HG02943 (cell line): ENCODE data around the gene RNF130.
A peak's percentile ranks its signal among the peaks of the same experiment; 100 is the strongest.

ENCODE experiments used
- ATAC-seq: cut with Tn5 transposase; IDR thresholded peaks from one replicate; pipeline ENCODE4 v1.9.1; 2021; ENCODE audit warnings: mild to moderate bottlenecking, low read depth, moderate library complexity; ENCODE audit not compliant: unreplicated experiment

RNF130 gene

GRCh38 chr5:179927824-179928223 lies 143.7 kb downstream of the RNF130 start:
- ATAC-seq = no peak

- ATAC-seq = no peak
Measured at GRCh38 chr5:179926657-179927056, 144.9 kb downstream of the RNF130 start.

DNA sequence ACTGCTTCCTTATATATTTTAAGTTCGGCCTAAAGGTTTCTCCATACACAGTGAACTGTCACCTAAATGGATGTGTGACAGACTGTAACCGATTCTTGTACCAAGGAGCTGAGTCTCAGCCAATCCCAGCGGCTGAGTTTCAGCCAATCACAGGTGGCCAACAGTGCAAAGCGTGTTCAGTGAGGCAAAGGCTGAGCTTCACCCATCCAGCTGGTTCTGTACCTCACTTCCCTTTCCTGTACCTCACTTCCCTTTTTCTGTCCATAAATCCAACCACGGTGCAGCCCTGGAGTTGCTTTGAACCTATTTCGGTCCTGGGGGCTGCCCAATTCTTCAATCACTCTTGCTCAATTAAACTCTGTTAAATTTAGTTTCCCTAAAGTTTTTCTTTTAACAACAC lies 148.1 kb downstream of the RNF130 start:
- no peak for ATAC-seq

GRCh38 chr5:179920175-179920574 lies 151.4 kb downstream of the RNF130 start:
- ATAC-seq = no peak

DNA sequence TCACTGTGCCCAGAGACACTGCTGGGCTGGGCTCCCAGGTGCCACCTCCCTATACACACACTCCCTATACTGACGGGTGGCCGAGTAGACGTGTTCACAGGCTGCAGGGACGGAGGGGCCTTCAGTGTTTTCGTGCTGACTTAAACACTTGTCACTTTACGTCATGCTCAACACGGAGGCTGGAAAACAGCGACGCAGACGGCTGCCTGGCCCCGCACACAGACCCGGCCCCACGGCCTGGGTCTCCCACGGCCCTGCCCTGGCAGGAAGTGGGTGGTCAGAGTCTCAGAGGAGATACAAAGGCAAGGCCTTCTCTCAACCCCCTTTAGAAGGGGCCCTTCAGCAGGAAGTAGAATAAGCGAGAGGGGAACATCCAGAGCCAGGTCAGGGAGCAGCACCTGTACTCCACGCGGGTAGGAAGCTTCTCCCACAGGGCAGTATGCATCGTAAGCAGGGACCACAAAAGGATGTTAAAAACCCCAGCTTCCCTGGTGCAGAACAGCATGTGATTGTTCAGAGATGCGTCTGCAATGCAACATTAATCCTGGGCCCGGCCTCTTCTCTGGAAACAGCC lies 152.0 kb downstream of the RNF130 start:
- ATAC-seq = no peak

DNA sequence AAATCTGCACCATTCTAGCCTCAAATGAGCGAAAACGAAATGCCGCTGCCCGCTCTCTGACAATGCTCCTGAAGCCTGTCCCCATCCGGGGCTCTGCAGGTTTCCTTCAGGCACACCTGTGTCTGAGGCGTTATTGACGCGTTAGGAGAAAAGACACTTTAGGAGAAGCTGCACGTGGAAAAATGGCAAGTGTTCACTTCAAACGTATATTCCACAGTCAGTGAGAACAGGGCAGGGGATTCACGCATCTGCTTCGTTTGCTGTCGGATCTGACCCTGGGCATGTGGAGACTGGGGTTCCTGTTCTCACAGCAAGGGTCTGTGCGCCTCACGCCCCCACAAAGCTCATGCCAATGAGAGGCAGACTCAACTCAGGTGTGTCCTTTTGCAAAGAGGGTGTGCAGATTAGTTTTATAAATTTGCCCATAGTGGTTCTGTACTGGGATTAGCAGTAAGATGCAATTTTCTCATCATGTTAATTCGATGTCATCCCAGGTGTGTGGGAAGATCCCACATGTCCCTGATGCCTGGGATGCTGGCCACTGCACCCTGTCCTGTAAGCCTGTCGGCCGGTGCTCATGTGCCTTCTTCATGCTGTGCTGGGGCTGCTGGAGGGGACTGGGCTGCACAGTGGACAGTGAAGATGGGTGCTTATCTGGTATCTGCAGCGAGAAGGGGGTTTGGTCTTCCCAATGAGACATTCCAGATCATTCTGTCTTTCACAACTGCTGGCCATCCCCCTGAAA lies 152.6 kb downstream of the RNF130 start:
- no peak for ATAC-seq

DNA sequence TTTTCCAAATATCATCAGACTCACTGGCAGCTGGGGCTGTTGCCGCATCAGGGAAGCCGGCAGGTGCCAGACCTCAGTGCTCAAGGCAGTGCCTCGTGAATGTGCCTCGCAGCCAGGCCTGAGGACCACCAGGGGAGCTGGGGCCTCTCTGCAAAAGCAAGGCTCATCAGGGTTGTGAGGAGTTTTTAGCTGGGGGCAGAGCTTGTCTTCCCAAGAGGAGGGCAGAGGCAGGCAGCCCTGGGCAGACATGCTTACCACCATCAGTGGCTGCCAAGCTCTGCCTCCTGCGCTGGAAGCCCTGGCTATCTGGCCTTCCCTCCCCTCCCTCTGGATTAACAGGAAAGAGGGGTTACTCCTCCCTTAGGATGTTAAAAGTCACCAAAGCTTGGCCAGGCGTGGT lies 155.0 kb downstream of the RNF130 start:
- no peak for ATAC-seq

DNA sequence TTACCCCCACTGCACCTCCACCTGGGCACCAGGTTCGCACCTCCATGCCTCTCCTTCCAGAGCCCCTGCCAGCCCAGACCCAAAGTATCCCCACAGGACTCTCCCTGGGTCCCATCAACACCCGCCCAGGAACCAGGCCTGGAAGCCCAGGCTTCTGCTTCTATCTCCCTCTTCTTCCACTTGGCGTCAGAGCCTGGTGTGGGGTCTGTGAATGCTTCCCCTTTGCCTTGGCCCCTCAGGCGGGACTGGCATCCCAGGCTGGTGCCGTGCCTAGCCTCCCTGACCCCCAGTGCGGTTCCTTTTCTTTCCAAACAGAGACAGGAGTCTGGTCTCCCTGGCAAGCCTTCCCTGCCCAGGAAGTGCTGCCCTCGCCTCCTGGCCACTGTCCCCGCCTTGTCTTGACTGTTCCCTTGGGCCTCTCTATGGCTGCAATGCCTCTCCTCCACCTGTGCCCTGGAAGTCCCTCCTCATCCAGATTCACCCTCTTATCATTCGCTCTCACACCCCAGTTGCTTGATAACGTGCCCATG lies 156.1 kb downstream of the RNF130 start:
- ATAC-seq = no peak

DNA sequence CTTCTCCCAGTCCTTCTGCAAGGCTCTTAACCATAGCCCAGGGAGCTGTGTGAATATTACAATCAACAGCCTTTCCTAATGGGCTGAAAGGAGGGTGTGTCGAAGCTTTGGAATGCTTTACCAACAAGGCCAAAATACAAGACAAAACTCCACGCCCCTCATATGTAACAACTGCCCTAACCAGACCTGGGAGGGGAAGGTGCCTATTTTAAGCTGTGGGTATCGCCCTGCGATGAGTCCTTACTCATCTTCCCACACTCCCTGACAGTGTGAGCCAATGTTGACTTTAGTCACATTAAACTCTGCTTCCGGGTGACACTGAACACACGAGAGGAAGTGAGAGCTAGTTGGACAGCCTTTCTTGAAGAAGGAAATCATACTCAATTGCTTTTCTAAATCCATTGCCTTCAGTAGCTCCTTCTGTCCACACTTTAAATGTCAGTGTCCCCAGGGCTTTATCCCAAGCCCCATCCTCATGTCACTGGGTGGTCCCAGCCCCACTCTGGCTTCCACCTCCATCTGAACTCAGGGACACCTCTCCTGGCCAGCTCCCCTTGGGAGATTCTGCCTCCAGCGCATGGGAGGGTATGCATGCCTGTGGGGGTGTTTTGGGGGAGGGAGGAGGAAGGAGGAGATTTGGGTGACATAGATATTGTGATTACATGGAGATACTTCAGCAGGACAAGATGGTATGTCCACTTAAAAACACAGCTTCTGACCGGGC lies 157.4 kb downstream of the RNF130 start:
- no peak for ATAC-seq

- ATAC-seq = no peak
Measured at GRCh38 chr5:179913461-179913860, 158.1 kb downstream of the RNF130 start.

- no peak for ATAC-seq
Measured at GRCh38 chr5:179912951-179913350, 158.6 kb downstream of the RNF130 start.

DNA sequence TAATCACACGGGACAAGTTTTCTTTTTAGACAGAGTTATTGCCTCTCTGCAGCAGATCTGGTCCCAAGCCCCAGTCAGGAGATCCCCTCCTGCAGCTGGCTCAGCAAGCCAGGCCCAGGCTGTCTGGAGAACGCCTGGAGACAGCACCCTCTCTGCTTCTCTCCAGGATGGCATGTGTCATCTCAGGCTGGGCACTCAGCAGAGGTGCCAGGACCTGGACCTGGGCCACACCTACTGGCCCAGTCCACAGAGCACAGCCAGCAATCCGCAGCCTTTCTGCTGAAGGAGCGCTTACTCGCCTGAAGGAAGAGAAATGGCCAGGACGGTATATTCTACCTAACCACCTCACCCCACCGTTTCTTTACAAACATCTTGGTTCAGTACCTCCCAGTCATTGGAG lies 159.2 kb downstream of the RNF130 start:
- no peak for ATAC-seq

DNA sequence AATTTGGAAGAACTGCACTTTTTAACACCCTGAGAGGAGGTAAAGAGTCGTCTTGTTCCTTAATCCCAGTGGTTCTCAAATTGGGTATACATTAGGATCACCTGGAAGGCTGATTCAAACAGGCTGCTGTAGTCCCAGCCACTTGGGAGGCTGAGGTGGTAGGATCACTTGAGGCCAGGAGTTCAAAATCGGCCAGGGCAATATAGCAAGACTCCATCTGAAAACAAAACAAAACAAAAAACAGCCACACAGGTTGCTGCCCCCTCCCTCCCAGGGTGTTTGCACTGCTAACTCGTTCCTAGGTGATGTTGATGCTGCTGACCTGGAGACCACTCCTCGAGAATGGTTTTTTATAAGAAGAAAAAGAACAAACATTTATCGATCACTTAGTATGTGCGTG lies 162.3 kb downstream of the RNF130 start:
- ATAC-seq = no peak

GRCh38 chr5:179908528-179908927 lies 163.0 kb downstream of the RNF130 start:
- ATAC-seq = no peak

DNA sequence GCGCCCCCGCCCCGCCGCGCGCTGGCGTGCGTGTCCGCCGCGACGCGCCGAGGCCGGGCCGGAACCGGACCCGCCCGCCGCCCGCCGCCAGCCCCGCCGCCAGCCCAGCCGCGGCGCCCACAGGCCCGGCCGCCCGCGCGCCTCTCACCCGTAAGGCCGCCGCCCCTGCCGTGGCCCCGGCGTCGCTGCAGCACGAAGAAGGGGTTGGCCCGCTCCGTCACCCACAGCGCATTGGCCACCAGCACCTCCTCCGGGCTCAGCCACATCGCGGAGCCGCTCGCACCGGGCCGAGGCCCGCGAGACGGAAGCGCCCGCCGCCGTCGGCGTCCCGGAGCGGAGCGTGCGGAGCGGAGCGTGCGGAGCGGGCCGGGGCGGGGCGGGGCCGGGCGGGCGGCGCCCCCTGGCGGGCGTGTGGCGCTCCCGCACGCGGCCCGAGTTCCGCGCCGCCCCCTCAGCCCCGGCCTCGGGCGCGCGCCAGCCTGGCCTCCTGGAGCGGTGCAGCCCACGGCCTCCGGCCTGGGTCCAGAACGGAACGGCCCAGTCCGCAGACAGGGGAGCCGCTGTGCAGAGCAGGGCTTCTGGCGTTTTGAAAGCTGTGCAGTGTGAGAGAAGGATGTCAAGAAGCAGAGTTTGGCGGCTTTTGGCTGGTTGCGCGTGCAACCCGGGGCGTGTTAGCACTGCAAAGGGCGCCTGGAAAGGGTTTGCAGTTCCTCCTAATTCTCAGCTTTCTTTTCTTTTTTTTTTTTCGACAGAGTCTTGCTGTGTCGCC lies 163.8 kb downstream of the RNF130 start, which contains the start of gene TBC1D9B:
Gene TBC1D9B, minus strand, starts transcription at position 342 of the 769 bp plus-strand sequence. Its CDS starts 76 bp downstream, at position 266.
- ATAC-seq = peak; percentile 72

- peak; percentile 30 for ATAC-seq
Measured at GRCh38 chr5:179906795-179907555, 164.6 kb downstream of the RNF130 start.

DNA sequence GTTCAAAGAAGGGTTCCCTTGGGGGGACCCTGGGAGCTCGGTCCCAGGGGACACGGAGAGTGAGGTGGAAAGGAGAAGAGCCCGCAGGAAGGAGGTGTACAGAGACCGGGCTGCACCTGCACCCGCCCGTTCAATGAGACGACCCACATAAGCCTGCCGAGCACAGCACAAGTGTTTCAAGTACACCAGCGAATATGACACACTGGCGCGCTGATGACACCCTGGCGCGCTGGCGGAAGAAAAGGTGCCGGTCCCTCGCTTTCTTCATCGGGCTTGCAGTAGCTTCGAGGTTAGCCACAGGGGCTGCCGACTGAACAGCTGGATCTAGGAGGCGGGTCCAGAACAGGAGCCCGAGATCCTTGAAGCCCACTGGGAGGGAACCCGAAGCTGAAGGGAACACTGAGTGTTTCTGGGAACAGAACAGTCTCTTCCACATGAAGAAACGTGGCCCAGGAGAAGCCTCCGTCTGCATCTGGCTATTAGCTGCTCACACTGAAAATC lies 165.2 kb downstream of the RNF130 start:
- no peak for ATAC-seq

DNA sequence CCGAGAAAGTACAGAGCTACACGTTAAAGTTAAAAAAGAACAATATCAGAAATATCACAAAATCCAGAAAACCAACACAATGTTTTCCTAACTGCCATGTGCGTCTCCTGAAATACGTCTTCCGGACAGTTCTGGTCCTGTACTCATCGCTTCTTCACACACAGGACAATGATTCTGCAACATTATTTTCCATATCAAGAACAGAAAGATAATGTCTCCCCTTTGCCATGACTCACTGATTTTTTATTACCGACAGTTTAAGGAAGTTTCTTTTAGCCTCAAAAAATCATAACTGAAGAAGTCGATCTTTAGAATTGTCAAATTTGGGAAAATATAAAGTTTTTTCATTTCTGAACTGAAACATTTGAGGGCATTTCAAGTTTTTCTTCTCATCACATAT lies 166.4 kb downstream of the RNF130 start:
- ATAC-seq = no peak
